GM19239 (cell line): Measurements from ENCODE around the gene FAT1.

Source experiments
- DNase-seq: peaks from one replicate; pipeline ENCODE4 v3.0.0; 2011; ENCODE audit warnings: low spot score; ENCODE audit not compliant: insufficient read length
- FAIRE-seq: peaks from 2 replicates; lab custom pipeline; 2011; peaks lifted over from hg19 to GRCh38; lab: Jason Lieb, UNC

The FAT1 gene

DNA sequence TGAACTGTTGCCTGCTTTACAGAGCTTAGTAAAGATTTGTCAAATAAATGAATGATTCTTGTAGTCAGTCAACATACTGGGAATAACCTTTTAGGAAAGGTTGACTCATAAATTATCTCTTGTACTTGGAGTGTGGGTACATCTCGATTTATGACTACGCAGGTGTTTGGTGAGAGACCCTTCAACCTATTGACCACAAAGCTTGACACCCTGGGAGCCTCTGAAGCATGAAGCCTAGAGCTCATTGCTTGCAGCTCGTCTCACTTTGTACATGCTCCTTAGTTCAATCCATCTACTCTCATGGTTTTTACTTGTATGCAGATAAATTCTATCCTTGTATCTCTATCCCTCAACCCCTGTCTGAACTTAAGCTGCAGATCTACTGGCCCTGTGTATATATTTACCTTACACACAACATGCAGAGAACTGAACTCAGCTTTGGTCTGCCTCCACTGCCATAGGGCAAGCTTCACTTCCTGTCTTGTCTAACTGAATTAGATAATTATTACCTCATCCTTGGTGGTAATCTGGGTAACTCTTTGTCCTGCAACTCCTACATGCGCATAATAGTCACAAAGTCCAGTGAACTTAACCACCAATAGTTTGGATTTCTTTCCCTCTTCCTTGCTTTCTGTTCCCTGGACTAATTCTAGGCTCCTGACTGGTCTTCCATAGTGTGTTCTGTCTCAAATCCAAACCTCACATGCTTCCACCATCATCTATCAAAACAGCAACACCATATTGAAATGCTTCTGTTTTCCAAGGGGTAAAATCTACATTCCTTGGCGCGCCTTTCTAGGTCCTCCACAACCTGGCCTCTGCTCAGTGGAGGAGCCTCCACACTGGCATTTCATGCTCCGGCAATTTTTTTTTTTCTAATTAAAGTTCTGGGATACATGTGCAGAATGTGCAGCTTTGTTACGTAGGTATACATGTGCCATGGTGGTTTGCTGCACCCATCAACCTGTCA lies 32.2 kb upstream of the FAT1 start:
- DNase-seq (no peak), FAIRE-seq (no peak)

- FAIRE-seq (no peak), DNase-seq (no peak)
Measured at GRCh38 chr4:186754976-186755375, 31.3 kb upstream of the FAT1 start.

DNA sequence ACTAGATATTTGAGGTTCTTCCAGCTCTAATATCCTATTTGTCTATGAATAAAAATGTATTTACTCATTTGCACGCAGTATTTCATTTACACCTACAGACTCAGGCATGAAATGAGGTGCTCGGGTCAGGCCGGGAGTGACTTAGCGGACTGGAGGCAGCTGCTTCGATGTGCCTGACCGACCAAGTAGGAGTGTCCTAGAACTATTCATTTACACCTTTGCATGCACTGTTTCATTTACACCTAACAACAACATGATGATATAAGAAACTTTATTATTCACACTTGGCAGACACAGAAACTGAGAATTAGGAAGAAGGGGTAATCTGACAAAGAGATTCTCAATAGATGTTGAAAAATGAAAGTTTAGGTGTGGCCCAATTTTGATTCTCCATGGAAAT lies 28.7 kb upstream of the FAT1 start:
- no peak for DNase-seq
- no peak for FAIRE-seq

DNA sequence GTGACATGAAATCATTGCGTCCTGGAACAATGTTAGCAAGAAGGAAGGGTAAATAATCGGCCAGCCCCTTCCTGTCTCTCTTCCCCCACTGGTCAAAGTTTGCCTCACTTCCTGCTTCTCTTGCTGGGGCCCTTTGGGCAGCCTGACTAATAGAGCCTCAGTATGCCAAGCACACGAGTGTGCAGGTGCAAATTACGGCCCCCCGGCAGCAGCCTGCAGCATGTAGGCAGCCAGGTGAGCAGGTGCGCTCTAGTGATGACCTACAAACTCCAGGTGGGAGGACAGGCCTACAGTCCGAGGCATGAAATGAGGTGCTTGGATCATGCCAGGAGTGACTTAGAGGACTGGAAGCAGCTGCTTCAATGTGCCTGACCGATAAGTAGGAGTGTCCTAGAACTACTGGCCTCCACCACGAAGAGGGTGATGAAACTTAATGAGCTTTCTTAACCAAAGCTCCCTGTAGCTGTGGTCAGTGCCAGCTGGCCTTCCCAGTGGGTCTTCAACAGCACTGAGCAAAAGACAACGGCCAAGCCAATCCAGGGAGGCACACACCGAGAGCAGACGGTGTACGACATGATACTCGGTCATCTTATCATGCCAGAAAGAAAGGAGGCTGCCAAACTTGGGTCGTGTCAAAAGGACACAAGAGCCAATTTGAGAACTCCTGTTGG lies 26.1 kb upstream of the FAT1 start:
- DNase-seq = no peak
- FAIRE-seq = no peak

DNA sequence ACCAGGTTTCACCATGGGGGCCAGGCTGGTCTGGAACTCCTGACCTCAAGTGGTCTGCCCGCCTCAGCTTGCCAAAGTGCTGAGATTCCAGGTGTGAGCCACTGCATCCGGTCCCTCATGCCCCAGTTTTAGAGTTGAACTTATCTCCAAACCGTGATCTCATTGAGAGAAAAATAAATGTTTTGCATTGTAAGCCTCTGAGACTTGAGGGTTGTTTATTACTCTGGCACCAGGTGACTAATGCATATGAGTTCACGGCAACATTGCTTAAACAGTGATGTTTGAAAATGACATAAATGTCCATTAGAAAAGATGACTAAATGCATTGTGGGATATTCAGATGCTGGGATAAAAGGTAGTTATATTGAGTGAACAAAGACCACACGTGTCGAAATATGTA lies 22.9 kb upstream of the FAT1 start:
- FAIRE-seq (no peak), DNase-seq (no peak)

DNA sequence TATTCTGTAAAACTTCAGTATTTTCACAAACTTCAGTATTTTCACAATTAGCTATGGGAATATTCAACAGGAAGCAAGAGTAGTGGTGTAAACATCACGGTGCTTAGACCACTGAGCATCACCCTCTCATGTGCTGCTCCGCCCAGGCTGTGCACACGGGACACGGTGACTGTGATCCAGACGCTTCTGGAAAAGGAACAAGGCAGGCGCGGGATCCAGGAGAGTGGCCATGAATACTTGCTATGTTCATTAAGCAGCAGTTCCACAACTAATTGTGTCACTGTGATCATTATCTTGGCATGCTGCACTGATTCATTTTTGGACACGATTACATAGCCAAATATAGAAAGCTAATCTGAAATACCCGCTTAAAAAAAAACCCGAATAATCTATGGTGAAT lies 19.6 kb upstream of the FAT1 start:
- DNase-seq = no peak
- no peak for FAIRE-seq

DNA sequence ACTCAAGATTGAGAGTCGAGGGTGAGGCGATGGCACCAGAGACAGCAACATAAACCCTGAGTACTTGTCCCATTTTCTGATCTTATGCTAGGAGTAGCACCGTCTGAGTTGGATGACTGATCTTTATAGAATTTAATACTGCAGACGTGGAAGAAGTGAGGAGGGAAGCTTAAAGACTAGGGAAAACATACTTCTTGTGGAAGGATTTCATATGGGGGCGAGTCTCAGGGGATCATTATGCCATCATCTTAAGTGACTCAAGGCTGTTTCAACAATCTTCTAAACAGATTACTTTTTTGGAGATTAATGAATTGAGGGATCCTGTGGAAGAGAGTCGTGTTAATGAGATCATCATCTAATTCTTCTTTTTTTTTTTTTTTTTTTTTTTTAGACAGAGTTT lies 17.2 kb upstream of the FAT1 start:
- FAIRE-seq (no peak), DNase-seq (no peak)

- DNase-seq = no peak
- no peak for FAIRE-seq
Measured at GRCh38 chr4:186739802-186740434, 16.3 kb upstream of the FAT1 start.

DNA sequence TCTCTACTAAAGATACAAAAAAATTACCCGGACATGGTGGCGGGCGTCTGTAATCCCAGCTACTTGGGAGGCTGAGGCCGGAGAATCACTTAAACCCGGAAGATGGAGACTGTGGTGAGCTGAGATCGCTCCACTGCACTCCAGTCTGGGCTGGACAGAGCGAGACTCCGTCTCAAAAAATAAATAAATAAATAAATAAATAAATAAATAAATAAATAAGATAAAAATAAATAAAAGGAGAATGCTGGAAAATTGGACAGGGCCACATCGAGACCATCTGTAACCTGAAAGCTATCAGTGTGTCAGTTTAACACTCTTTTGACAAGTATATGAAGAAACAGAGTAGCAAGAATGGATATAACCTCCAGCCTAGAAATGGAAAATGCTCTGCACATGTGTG lies 15.7 kb upstream of the FAT1 start:
- FAIRE-seq = no peak

DNA sequence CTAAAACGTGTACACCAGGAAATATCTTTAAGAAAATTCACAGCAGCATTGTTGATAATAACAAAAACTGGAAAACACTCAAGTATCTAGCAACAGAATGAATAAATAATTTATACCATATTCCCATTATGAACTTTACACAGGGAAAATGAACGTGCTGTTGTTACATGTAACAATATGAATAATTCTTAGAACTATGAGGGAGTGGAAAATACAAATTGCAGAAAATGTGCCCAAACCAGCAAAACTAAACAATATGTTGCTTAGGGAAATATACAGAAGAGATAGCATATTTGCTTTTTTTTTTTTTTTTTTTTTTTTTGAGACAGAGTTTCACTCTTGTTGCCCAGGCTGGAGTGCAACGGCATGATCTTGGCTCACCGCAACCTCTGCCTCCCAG lies 14.8 kb upstream of the FAT1 start:
- FAIRE-seq (no peak), DNase-seq (no peak)

More for the DNA sequence above, 15.7 kb upstream of the FAT1 start:
- no peak for DNase-seq

DNA sequence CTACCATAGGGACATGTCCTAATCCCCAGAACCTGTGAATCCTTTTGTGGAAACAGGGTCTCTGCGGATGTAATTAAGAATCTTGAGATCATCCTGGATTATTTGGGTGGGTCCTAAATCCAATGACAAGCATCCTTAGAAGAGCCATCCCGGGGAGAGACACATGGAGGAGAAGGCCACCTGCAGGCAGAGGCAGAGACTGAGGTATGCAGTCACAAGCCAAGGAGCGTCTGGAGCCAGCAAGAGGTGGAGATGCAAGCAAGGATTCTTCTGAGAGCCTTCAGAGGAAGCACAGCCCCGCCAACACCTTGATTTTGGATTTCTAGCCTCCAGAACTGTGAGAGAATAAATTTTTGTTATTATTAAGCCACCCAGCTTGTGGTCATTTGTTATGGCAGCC lies 13.8 kb upstream of the FAT1 start:
- FAIRE-seq = no peak
- no peak for DNase-seq

GRCh38 chr4:186736466-186736865 lies 12.8 kb upstream of the FAT1 start:
- FAIRE-seq (no peak), DNase-seq (no peak)

DNA sequence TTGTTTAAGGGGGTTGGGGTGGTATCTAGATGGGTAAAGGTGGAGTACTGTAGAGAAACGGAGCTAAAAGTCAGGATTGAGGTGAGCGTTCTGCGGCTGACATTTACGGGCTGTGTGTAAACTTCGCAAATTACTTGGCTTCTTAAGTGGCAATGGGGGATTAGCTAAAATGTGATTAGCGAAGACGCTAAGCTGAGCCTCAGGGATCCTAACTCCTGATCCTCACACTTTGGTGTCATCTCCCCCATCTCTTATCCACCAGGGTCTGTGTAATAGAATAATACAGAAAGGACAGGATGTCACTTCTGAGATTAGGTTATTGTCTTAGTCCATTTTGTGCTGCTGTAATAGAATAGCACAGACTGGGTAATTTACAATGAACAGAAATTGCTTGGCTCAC lies 10.6 kb upstream of the FAT1 start:
- DNase-seq (no peak), FAIRE-seq (no peak)

- DNase-seq (no peak), FAIRE-seq (no peak)
Measured at GRCh38 chr4:186733778-186734177, 10.1 kb upstream of the FAT1 start.

- DNase-seq (no peak), FAIRE-seq (no peak)
Measured at GRCh38 chr4:186730621-186731020, 7.0 kb upstream of the FAT1 start.

DNA sequence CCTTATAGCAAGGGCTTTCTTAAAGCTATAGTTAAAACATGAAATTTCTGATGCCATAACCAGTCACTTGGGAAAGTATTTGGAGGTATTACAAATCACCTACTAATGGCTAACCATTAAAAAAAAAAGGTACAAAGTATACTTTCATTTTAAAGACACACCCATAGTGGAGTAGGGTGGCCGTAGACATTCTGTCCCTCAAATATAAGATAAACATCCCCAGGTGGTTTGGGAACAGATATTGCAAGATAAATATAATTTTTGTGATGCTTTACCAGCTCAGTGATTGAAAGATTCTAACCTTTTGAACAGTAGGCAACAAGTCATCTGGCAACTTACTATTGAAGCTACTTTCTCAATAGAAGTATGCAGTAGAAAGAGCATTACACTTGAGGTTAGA lies 6.2 kb upstream of the FAT1 start:
- DNase-seq = no peak
- no peak for FAIRE-seq

- FAIRE-seq (no peak), DNase-seq (no peak)
Measured at GRCh38 chr4:186728631-186729271, 5.1 kb upstream of the FAT1 start.

DNA sequence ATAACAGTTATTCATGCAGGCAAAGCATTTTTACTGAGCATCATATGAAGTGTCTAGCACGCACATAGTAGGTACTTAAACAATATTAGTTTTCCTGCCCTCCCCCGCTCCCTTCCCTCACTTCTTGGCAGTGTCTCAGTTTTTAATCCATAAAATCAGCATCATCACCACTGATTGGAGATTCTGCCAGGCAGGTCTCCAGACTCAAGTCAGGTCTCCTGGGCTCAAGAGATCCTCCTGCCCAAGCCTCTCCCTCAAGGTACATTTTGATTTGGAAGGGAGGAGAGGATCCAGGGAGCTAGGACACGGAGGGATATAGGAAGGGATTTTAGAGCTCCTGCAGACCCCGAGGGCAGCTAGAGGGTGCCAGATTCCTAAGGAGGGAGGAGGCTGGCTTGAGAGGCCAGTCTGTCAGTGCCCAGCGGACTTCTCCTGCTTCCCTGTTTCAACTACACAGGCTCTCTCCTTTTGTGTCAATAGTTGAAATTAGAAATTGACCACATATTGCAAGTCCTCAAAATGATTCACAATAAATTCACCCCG lies 4.4 kb upstream of the FAT1 start:
- DNase-seq (no peak), FAIRE-seq (no peak)

- FAIRE-seq (no peak), DNase-seq (no peak)
Measured at GRCh38 chr4:186727169-186727976, 3.7 kb upstream of the FAT1 start.
